Liver (tissue), 3 donors: ENCODE data around the gene HADHB.

Source experiments
- EGR1 ChIP-seq, 2 donors: IDR thresholded peaks; 2 replicates each; pipeline ENCODE4 v1.6.1; 2016 to 2018; ENCODE audit warnings: antibody characterized with exemption in 2 of 2, low read depth in 2 of 2
- FOXA1 ChIP-seq: IDR thresholded peaks from 2 replicates; pipeline ENCODE4 v1.6.1; 2016; ENCODE audit warnings: antibody characterized with exemption
- JUND ChIP-seq, 2 donors: IDR thresholded peaks; 2 replicates each; pipeline ENCODE4 v1.6.1; 2016; ENCODE audit warnings: antibody characterized with exemption in 2 of 2
- NR2F2 ChIP-seq: IDR thresholded peaks from 2 replicates; pipeline ENCODE4 v1.6.1; 2016; ENCODE audit warnings: antibody characterized with exemption
- RAD21 ChIP-seq, 2 donors: IDR thresholded peaks; 2 replicates each; pipeline ENCODE4 v1.6.1; 2016; ENCODE audit warnings: antibody characterized with exemption in 2 of 2, mild to moderate bottlenecking in 2 of 2
- REST ChIP-seq: IDR thresholded peaks from 2 replicates; pipeline ENCODE4 v1.6.1; 2016; ENCODE audit warnings: antibody characterized with exemption, mild to moderate bottlenecking
- SP1 ChIP-seq: IDR thresholded peaks from 2 replicates; pipeline ENCODE4 v1.6.1; 2018; ENCODE audit warnings: antibody characterized with exemption, mild to moderate bottlenecking
- TAF1 ChIP-seq: conservative IDR thresholded peaks from 2 replicates; pipeline ENCODE4 v1.6.1; 2016; ENCODE audit warnings: antibody characterized with exemption, mild to moderate bottlenecking
- YY1 ChIP-seq: IDR thresholded peaks from 2 replicates; pipeline ENCODE4 v1.6.1; 2016; ENCODE audit warnings: antibody characterized with exemption, mild to moderate bottlenecking
- ZBTB33 ChIP-seq: IDR thresholded peaks from 2 replicates; pipeline ENCODE4 v1.6.1; 2016; ENCODE audit warnings: antibody characterized with exemption
- TF ChIP-seq, protein P1 (sequence below): fragments of 150-350 bp; IDR thresholded peaks from 2 replicates; pipeline ENCODE4 v1.5.1; 2017; ENCODE audit warnings: improper control_type of control experiment, low read depth, low read length; ENCODE audit not compliant: missing input control
- TF ChIP-seq, protein P2 (sequence below): IDR thresholded peaks from 2 replicates; pipeline ENCODE4 v1.6.1; 2016; ENCODE audit warnings: antibody characterized with exemption
- donor health status: healthy.
- donor health status: healthy.

DNA sequence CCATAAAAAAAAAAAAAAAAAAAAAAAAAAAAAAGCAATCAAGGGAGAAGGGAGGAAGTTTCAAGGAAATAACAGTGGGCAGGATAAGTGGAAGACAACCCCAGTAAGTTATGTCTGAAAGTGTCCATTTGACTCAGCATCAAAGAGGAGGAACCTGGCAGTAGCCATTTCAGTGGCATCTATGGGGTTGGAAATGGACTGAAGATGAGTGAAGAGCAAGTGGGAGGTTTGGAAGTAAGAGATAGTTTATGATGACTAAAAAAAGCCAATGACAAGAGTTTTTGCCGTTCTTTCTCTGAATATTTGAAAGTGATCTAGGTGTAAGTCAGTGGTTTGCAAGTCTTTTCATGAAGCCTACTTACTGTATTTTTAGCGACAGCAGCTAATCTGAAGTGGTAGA is 92.0 kb downstream of the HADHB start:
- TF ChIP-seq, protein P1, sequence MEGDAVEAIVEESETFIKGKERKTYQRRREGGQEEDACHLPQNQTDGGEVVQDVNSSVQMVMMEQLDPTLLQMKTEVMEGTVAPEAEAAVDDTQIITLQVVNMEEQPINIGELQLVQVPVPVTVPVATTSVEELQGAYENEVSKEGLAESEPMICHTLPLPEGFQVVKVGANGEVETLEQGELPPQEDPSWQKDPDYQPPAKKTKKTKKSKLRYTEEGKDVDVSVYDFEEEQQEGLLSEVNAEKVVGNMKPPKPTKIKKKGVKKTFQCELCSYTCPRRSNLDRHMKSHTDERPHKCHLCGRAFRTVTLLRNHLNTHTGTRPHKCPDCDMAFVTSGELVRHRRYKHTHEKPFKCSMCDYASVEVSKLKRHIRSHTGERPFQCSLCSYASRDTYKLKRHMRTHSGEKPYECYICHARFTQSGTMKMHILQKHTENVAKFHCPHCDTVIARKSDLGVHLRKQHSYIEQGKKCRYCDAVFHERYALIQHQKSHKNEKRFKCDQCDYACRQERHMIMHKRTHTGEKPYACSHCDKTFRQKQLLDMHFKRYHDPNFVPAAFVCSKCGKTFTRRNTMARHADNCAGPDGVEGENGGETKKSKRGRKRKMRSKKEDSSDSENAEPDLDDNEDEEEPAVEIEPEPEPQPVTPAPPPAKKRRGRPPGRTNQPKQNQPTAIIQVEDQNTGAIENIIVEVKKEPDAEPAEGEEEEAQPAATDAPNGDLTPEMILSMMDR, result no peak
- TF ChIP-seq SP1 (no peak), RAD21 (IDR thresholded peaks at IDR 0.05) (no peak), NR2F2 (no peak), TAF1 (no peak), ZBTB33 (no peak), REST (no peak), YY1 (no peak), FOXA1 (no peak), JUND (IDR thresholded peaks at IDR 0.05) (no peak), EGR1 (IDR thresholded peaks at IDR 0.05; ENCODE audit: low read depth in 2 of 2) (no peak)
- TF ChIP-seq, protein P2, sequence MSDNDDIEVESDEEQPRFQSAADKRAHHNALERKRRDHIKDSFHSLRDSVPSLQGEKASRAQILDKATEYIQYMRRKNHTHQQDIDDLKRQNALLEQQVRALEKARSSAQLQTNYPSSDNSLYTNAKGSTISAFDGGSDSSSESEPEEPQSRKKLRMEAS, result no peak
